AG04450 (cell line): ENCODE data around the gene SLC22A23. TPM values are rescaled to one million over a fixed set of nuclear protein-coding genes. Genes with fewer than 3 reads are reported as not detected.

Experiments
- CTCF ChIA-PET: fragments of 300-600, 350-600 bp; formaldehyde crosslinking; extraction: SDS; loops from one replicate; lab custom pipeline; 2022; ENCODE audit warnings: antibody characterized with exemption, inconsistent platforms; lab: Charles Lee
- POLR2A ChIA-PET: fragments of 350-600 bp; formaldehyde crosslinking; extraction: SDS; loops from one replicate; lab custom pipeline; 2021; ENCODE audit warnings: antibody characterized with exemption, inconsistent platforms; lab: Yijun Ruan, JAX
- DNase-seq: peaks from one replicate; pipeline ENCODE4 v3.0.0-alpha.2; 2011; ENCODE audit warnings: low read depth, low spot score
- H3K27ac ChIP-seq: one replicate; pipeline ENCODE4 v1.5.1; 2012; ENCODE audit warnings: low read depth, low read length, control low read depth
- H3K27me3 ChIP-seq: one replicate; pipeline ENCODE4 v1.6.0; 2012; ENCODE audit warnings: low read length; ENCODE audit not compliant: control insufficient read depth, insufficient read depth
- H3K4me3 ChIP-seq: 2 replicates; pipeline ENCODE4 v1.5.1; 2011; ENCODE audit warnings: mild to moderate bottlenecking, low read depth, low read length, control low read depth
- H3K9me3 ChIP-seq: 2 replicates; pipeline ENCODE4 v1.5.1; 2012; ENCODE audit warnings: low read length; ENCODE audit not compliant: control insufficient read depth, insufficient read depth
- polyA plus RNA-seq: library from polyadenylated mRNA; depleted of rRNA; stranded (reverse); fragments of >200 nt; gene quantifications from 2 replicates; pipeline ENCODE4 v1.2.3, GENCODE V29; 2011
- TF ChIP-seq, protein P1 (sequence below): IDR thresholded peaks from 2 replicates; pipeline ENCODE4 v1.5.1; 2011; ENCODE audit warnings: low read depth, low read length, control low read depth, inconsistent platforms

Gene SLC22A23
- polyA plus RNA-seq, 1 experiment = not detected

- POLR2A ChIA-PET = interaction anchor here (0.7 kb wide), 1 partner anchor 132 kb away, joined by 5 read pairs; no protein-coding TSS in a partner anchor
- DNase-seq = no peak
These were observed 9.8 kb downstream of the SLC22A23 start for GRCh38 chr6:3447005-3447404.

DNA sequence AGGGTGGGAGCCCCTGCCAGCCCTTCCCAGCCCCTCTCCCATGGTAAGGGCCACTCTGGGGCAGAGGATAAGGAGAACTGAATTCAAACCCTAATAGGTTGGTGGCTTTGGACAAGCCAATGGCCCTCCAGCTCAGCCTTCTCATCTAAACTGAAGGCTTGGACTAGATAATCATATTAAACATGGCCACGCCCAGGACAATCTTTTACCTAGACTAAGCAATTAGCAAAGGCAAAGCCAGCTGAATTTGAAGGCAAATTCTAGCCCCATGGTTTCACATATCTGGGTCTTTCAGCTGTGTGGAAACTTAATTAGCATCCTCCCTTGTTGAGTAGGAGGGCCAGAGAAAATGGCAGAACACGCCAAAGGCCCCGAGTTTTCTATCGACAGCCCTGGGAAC is 10.7 kb downstream of the SLC22A23 start:
- peaks cover 35% of the 10 kb centered on the region for H3K27me3 ChIP-seq
- no peak overlapping the region for H3K27ac ChIP-seq
- no peak overlapping the region for H3K4me3 ChIP-seq
- H3K9me3 ChIP-seq = peaks cover 4% of the 10 kb centered on the region
- DNase-seq = no peak
- POLR2A ChIA-PET = interaction anchor here (0.6 kb wide), 1 partner anchor 8 kb away, joined by 8 read pairs; no protein-coding TSS in a partner anchor
- TF ChIP-seq, protein P1, sequence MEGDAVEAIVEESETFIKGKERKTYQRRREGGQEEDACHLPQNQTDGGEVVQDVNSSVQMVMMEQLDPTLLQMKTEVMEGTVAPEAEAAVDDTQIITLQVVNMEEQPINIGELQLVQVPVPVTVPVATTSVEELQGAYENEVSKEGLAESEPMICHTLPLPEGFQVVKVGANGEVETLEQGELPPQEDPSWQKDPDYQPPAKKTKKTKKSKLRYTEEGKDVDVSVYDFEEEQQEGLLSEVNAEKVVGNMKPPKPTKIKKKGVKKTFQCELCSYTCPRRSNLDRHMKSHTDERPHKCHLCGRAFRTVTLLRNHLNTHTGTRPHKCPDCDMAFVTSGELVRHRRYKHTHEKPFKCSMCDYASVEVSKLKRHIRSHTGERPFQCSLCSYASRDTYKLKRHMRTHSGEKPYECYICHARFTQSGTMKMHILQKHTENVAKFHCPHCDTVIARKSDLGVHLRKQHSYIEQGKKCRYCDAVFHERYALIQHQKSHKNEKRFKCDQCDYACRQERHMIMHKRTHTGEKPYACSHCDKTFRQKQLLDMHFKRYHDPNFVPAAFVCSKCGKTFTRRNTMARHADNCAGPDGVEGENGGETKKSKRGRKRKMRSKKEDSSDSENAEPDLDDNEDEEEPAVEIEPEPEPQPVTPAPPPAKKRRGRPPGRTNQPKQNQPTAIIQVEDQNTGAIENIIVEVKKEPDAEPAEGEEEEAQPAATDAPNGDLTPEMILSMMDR = no peak
- CTCF ChIA-PET = no interaction called here

More at GRCh38 chr6:3447005-3447404, 9.8 kb downstream of the SLC22A23 start:
- CTCF ChIA-PET = interaction anchor here (0.7 kb wide), 1 partner anchor 24 kb away, joined by 6 read pairs; no protein-coding TSS in a partner anchor
- TF ChIP-seq, protein P1 = no peak
- no peak overlapping the region for H3K4me3 ChIP-seq
- H3K27me3 ChIP-seq = peaks cover 37% of the 10 kb centered on the region
- peaks cover 4% of the 10 kb centered on the region for H3K9me3 ChIP-seq
- no peak overlapping the region for H3K27ac ChIP-seq

- H3K9me3 ChIP-seq = peaks cover 4% of the 10 kb centered on the region
- no peak for DNase-seq
- TF ChIP-seq, protein P1 = no peak
- ChIA-PET CTCF (interaction anchor here (1.6 kb wide), 1 partner anchor 10 kb away, joined by 3 read pairs; no protein-coding TSS in a partner anchor), POLR2A (no interaction called here)
- peaks cover 41% of the 10 kb centered on the region for H3K27me3 ChIP-seq
- H3K27ac ChIP-seq = no peak overlapping the region
- no peak overlapping the region for H3K4me3 ChIP-seq
These were observed 12.4 kb downstream of the SLC22A23 start for GRCh38 chr6:3444276-3445088.

- TF ChIP-seq, protein P1 = no peak
- no peak for DNase-seq
- Histone ChIP-seq H3K9me3 (peaks cover 2% of the 10 kb centered on the region), H3K27ac (no peak overlapping the region), H3K27me3 (peaks cover 41% of the 10 kb centered on the region), H3K4me3 (no peak overlapping the region)
- CTCF ChIA-PET = interaction anchor here (1.6 to 1.7 kb wide), 2 partner anchors 12 to 32 kb away, joined by 3 to 6 read pairs; no protein-coding TSS in a partner anchor
- POLR2A ChIA-PET = no interaction called here
These were observed 13.7 kb downstream of the SLC22A23 start for GRCh38 chr6:3443221-3443515.
